ENCODE results near the gene SUFU. TPM values are rescaled to one million over a fixed set of nuclear protein-coding genes. Genes with fewer than 3 reads are reported as not detected.

SUFU gene
- total and polyA plus RNA-seq, 2 of the 13 experiments (the other 11 are each of a cell fraction or from before 2014, with no cell fraction given) = 2.9 to 5.5 TPM

GRCh38 chr10:102644646-102645387 is 141.0 kb downstream of the SUFU start (continued):
- TF ChIP-seq MNT (IDR thresholded peaks at IDR 0.05) (peak; percentile 74), KLF12 (CRISPR knock-in tag; IDR thresholded peaks at IDR 0.05; ENCODE audit: borderline replicate concordance) (0 out of 2 replicates have a peak, but pooled peaks have one; percentile 79), ZNF570 (CRISPR knock-in tag; IDR thresholded peaks at IDR 0.05; ENCODE audit: borderline replicate concordance) (peak; percentile 94), ZNF577 (CRISPR knock-in tag; IDR thresholded peaks at IDR 0.05; ENCODE audit: borderline replicate concordance, low read depth) (0 out of 2 replicates have a peak, but pooled peaks have one; percentile 50), NRL (CRISPR knock-in tag; IDR thresholded peaks at IDR 0.05; ENCODE audit: borderline replicate concordance) (peak; percentile 90), HNF1A (IDR thresholded peaks at IDR 0.05; ENCODE audit: low read depth) (no peak), HNF1A (CRISPR knock-in tag; IDR thresholded peaks at IDR 0.05; ENCODE audit: borderline replicate concordance) (peak; percentile 57), ZNF207 (IDR thresholded peaks at IDR 0.05; ENCODE audit: borderline replicate concordance) (no peak), E2F1 (CRISPR knock-in tag; IDR thresholded peaks at IDR 0.05) (no peak; the same call in 1 of the 2 replicates), PRDM15 (CRISPR knock-in tag; IDR thresholded peaks at IDR 0.05) (0 out of 2 replicates have a peak, but pooled peaks have one; percentile 22), HDAC1 (CRISPR knock-in tag; IDR thresholded peaks at IDR 0.05) (peak; percentile 78; the same call in 1 of the 2 replicates), ATF2 (CRISPR knock-in tag; IDR thresholded peaks at IDR 0.05) (peak; percentile 54; the same call in 1 of the 2 replicates), ZBTB1 (CRISPR knock-in tag; IDR thresholded peaks at IDR 0.05; ENCODE audit: borderline replicate concordance) (0 out of 2 replicates have a peak, but pooled peaks have one; percentile 36), ZNF720 (CRISPR knock-in tag; IDR thresholded peaks at IDR 0.05) (0 out of 2 replicates have a peak, but pooled peaks have one; percentile 46), SKI (IDR thresholded peaks at IDR 0.05; ENCODE audit: partially characterized antibody) (peak; percentile 47)

All from HepG2 (cell line).